DOHH2 (cell line): ENCODE data around the gene ZNF526.

Experiments used
- EZH2phosphoT487 ChIP-seq: fragments of 200-600 bp; sonication (generic); IDR thresholded peaks from 2 replicates; pipeline ENCODE4 v1.6.1; 2017; ENCODE audit warnings: borderline replicate concordance, mild to moderate bottlenecking, antibody characterized with exemption, low read length, moderate library complexity, mixed read lengths
- TF ChIP-seq, protein P1 (sequence below): fragments of 200-600 bp; sonication (generic); IDR thresholded peaks from one replicate; pipeline ENCODE4 v1.5.1; 2014; ENCODE audit warnings: antibody characterized with exemption, mild to moderate bottlenecking, low read depth, low read length; ENCODE audit not compliant: poor library complexity, severe bottlenecking

DNA sequence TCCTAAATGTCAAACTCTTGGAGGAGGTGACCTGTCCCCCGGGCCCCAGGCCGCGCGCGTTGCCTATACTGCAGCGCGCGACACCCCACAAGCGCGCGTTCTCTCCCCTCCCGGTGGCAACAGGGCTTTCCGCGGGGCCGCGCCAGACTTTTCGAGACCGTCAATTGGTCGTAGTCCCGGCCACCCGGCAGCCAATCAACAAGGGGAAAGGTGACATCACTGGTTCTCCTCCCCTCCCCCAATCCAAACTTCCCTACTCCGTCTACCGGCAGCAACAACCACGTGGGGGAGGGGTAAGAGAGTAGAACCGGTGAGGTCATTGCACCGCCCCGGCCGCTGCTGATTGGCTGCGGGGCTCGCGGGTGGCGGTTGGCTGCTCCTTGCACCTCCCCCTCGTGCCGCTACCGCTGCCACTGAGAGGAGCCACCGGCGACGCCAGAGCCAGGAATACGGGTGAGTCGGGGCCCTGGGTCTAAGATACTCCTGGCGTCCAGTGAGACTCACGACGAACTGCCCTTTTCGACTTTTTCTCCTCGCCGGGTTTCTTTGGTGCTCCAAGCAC lies 48.1 kb downstream of the ZNF526 start:
- TF ChIP-seq, protein P1, sequence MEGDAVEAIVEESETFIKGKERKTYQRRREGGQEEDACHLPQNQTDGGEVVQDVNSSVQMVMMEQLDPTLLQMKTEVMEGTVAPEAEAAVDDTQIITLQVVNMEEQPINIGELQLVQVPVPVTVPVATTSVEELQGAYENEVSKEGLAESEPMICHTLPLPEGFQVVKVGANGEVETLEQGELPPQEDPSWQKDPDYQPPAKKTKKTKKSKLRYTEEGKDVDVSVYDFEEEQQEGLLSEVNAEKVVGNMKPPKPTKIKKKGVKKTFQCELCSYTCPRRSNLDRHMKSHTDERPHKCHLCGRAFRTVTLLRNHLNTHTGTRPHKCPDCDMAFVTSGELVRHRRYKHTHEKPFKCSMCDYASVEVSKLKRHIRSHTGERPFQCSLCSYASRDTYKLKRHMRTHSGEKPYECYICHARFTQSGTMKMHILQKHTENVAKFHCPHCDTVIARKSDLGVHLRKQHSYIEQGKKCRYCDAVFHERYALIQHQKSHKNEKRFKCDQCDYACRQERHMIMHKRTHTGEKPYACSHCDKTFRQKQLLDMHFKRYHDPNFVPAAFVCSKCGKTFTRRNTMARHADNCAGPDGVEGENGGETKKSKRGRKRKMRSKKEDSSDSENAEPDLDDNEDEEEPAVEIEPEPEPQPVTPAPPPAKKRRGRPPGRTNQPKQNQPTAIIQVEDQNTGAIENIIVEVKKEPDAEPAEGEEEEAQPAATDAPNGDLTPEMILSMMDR: no peak
- no peak for TF ChIP-seq EZH2phosphoT487
